ENCODE results near the gene PORCN. TPM values are rescaled to one million over a fixed set of nuclear protein-coding genes. Genes with fewer than 3 reads are reported as not detected.
A peak's percentile ranks its signal among the peaks of the same experiment; 100 is the strongest.

PORCN gene
- total RNA-seq, 1 experiment from 2014 or later, result 12.6 TPM

GRCh38 chrX:48509245-48509590 lies 426 bp downstream of the PORCN start:
- H3K14ac ChIP-seq (ENCODE audit: insufficient read depth, low read length), result no peak overlapping the region
- no peaks in the 10 kb centered on the region for H3K27me3 ChIP-seq (ENCODE audit: insufficient read depth, low read length)
- H3K18ac ChIP-seq (ENCODE audit: insufficient read length, low read depth, low read length), result no peak overlapping the region
- peak overlapping the region; percentile 45 for H3K4me2 ChIP-seq (ENCODE audit: insufficient read depth, insufficient read length, low read length)
- no peak overlapping the region for H3K23ac ChIP-seq (ENCODE audit: insufficient read length, low read depth, low read length)
- H3K56ac ChIP-seq (ENCODE audit: insufficient read length, low read depth, low read length), result no peak overlapping the region
- Mint-ChIP-seq H3K4me1 (peaks cover 3 to 8% of the 10 kb centered on the region in 2 experiments; a peak in 3 of 4 replicates), H3K4me3 (peak overlapping the region; percentile 83 to 91), H3K27ac (no peak overlapping the region), H3K27me3 (ENCODE audit: low read depth) (peaks cover 4% of the 10 kb centered on the region), H3K9me3 (peaks cover 62 to 67% of the 10 kb centered on the region in 2 experiments), H3K36me3 (ENCODE audit: insufficient read depth in 1 of 3, low read depth in 3 of 3) (peaks cover 4 to 13% (median 10%) of the 10 kb centered on the region in 3 experiments; a peak in 5 of 7 replicates)
- peaks cover 5% of the 10 kb centered on the region for H3K23me2 ChIP-seq (ENCODE audit: insufficient read length, low read depth, low read length, poor library complexity, severe bottlenecking)
- no peak overlapping the region for H2BK15ac ChIP-seq (ENCODE audit: low read depth, low read length)
- WGBS (ENCODE audit: extremely low coverage, insufficient read length, low lambda C conversion rate), result no CpG with 5 or more reads among the region's 16 CpGs
- no peak for TF ChIP-seq CTCF (conservative IDR thresholded peaks at IDR 0.05)
- H2BK20ac ChIP-seq (ENCODE audit: low read depth, low read length, poor library complexity, severe bottlenecking), result no peak overlapping the region
- H2BK120ac ChIP-seq (ENCODE audit: low read depth, low read length, poor library complexity, severe bottlenecking), result no peak overlapping the region
- H2AK5ac ChIP-seq (ENCODE audit: insufficient read length, low read length), result no peak overlapping the region
- H3K4ac ChIP-seq (ENCODE audit: low read depth, low read length), result no peak overlapping the region
- H4K8ac ChIP-seq (replicated peaks; ENCODE audit: insufficient read length, low read depth, low read length), result no peak overlapping the region
- H3K27ac ChIP-seq (ENCODE audit: insufficient read length, low read depth, low read length), result no peak overlapping the region
- no peak overlapping the region for H3T11ph ChIP-seq (ENCODE audit: low read length)
- H2AFZ ChIP-seq (ENCODE audit: low read length), result no peak overlapping the region
- H3K4me1 ChIP-seq (ENCODE audit: insufficient read depth, low read length), result no peaks in the 10 kb centered on the region
- H4K20me1 ChIP-seq (ENCODE audit: control insufficient read depth, insufficient read depth, insufficient read length), result no peaks in the 10 kb centered on the region
- peak overlapping the region; percentile 7 for H3K9ac ChIP-seq (ENCODE audit: extremely low read depth, insufficient read length, low read length)
- no peaks in the 10 kb centered on the region for H3K79me2 ChIP-seq (ENCODE audit: insufficient read depth, low read length)
- H4K91ac ChIP-seq (ENCODE audit: insufficient read length, low read depth, low read length), result no peak overlapping the region
- no peak overlapping the region for H2BK12ac ChIP-seq (ENCODE audit: insufficient read length, low read depth, low read length)
- no peaks in the 10 kb centered on the region for H3K79me1 ChIP-seq (ENCODE audit: insufficient read depth, low read depth, low read length, poor library complexity, severe bottlenecking)
- peaks cover 45% of the 10 kb centered on the region for H3K9me3 ChIP-seq (ENCODE audit: control insufficient read depth, low read depth, low read length)
- no peak overlapping the region for H2BK5ac ChIP-seq (ENCODE audit: insufficient read length, low read length)
- DNase-seq, result no peak
- no peak overlapping the region for H4K5ac ChIP-seq (ENCODE audit: insufficient read length, low read depth, low read length)

Data from H9 (cell line).